Measurements from ENCODE around the gene CFAP73.

Gene CFAP73

GRCh38 chr12:113142886-113143332 lies 6.6 kb upstream of the CFAP73 start:
- no peak for DNase-seq

GRCh38 chr12:113143959-113144358 lies 5.6 kb upstream of the CFAP73 start:
- no peak for DNase-seq

GRCh38 chr12:113144806-113145205 lies 4.7 kb upstream of the CFAP73 start:
- DNase-seq: no peak

GRCh38 chr12:113145720-113146551 lies 3.6 kb upstream of the CFAP73 start:
- DNase-seq: no peak

GRCh38 chr12:113146999-113147398 lies 2.5 kb upstream of the CFAP73 start:
- no peak for DNase-seq

- DNase-seq: no peak
Observed at GRCh38 chr12:113151655-113152054, 2.1 kb downstream of the CFAP73 start.

GRCh38 chr12:113152196-113152834 lies 2.8 kb downstream of the CFAP73 start:
- no peak for DNase-seq

- DNase-seq: peak; percentile 54
Observed at GRCh38 chr12:113152835-113153814, 3.6 kb downstream of the CFAP73 start.

GRCh38 chr12:113154351-113154973 lies 4.9 kb downstream of the CFAP73 start:
- no peak for DNase-seq

GRCh38 chr12:113155060-113155459 lies 5.5 kb downstream of the CFAP73 start:
- DNase-seq: no peak

- no peak for DNase-seq
Observed at GRCh38 chr12:113155646-113156045, 6.1 kb downstream of the CFAP73 start.

GRCh38 chr12:113157218-113157859 lies 7.8 kb downstream of the CFAP73 start:
- DNase-seq: no peak

GRCh38 chr12:113158439-113159203 lies 9.1 kb downstream of the CFAP73 start:
- no peak for DNase-seq

GRCh38 chr12:113159937-113160336 lies 10.4 kb downstream of the CFAP73 start:
- no peak for DNase-seq

- peak; percentile 47 for DNase-seq
Observed at GRCh38 chr12:113161415-113162016, 12.0 kb downstream of the CFAP73 start.

- DNase-seq: no peak
Observed at GRCh38 chr12:113162102-113163029, 12.8 kb downstream of the CFAP73 start.

- DNase-seq: no peak
Observed at GRCh38 chr12:113163030-113163360, 13.5 kb downstream of the CFAP73 start.

GRCh38 chr12:113164014-113164413 lies 14.5 kb downstream of the CFAP73 start:
- no peak for DNase-seq

- no peak for DNase-seq
Observed at GRCh38 chr12:113165521-113166450, 16.3 kb downstream of the CFAP73 start.

Measured in NCI-H1436 (cell line).